Anterior cingulate cortex (tissue), 58 donors: ENCODE data around the gene IGF1R.

ENCODE experiments used
- DNase-seq, 58 donors: peaks; one replicate each; lab custom pipeline; 2025; lab: John Stamatoyannopoulos, UW

Gene IGF1R

DNA sequence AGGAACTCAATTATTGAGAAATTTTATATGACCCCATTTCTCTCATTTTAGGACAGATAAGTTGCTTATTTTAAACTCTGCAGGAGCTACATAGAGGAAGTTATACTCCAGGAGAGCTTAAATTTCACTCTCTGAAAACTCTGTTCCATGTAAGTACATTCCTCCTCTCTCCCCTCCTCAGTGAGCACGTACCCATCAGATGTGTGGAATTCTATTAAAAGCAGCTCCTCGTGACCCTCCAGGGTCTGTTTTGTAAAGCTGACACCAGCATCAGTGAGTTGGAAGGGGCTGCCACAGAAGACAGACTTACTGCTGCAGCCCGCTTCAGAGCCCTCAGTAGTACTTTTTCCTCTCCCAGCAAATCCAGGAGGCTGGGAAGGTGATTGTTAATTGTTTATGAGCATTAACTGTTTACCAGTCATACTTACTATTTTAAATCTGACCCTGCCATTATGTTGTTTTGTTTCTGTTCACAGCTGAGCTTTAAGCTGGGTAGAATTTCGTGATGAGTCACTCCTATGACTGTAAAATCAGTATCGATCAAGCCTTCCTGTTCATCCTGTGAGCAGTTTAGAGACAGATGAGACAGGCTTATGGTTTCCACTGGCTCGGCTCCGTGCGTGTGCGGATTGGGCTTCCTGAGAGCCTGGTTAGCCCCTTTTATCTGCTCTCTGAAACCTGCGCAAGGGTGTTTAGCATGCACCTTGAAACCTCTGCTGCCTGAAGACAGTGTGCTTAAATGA lies 20.4 kb downstream of the IGF1R start:
- DNase-seq, result no peak

- no peak for DNase-seq
Measured at GRCh38 chr15:98669638-98670037, 21.3 kb downstream of the IGF1R start.

GRCh38 chr15:98671060-98672008 lies 23.0 kb downstream of the IGF1R start:
- DNase-seq, result no peak

DNA sequence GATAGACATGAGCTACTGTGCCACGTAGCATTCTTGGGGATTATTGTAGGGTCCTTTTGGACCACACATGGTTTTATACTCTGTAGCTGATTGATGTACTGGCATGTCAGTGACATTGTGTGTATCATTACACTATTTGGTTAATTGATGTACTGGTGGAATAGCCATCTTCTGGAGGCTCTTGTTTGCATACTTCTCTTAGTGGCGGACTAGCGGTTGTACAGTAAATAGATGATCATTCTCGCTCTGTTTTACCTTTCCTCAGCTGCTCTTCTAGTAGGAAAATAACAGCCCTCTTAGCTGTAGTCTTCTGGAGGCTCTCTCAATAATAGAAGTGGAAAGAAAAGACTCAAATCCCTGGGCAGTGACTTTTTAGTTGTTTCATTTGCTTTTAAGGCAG lies 24.8 kb downstream of the IGF1R start:
- no peak for DNase-seq

DNA sequence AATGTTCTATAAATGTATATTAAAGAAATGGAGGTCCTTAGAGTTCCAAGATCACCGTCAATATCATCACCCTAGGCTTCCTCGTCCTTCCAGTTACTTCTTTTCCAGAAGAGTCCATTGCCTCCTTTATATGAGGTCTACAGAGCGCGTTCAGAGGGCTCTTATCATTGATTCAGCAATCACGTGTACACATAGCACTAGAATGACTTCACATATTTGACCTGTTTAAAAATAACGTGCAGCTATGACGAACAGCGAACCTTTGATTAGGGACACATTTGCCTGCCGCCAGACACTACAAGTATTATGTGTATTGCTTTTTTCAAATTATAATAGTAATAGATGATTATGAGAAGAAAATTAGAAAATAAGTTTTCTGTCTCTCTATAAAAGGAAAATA lies 26.0 kb downstream of the IGF1R start:
- no peak for DNase-seq

GRCh38 chr15:98676586-98677270 lies 28.4 kb downstream of the IGF1R start:
- DNase-seq, result no peak

DNA sequence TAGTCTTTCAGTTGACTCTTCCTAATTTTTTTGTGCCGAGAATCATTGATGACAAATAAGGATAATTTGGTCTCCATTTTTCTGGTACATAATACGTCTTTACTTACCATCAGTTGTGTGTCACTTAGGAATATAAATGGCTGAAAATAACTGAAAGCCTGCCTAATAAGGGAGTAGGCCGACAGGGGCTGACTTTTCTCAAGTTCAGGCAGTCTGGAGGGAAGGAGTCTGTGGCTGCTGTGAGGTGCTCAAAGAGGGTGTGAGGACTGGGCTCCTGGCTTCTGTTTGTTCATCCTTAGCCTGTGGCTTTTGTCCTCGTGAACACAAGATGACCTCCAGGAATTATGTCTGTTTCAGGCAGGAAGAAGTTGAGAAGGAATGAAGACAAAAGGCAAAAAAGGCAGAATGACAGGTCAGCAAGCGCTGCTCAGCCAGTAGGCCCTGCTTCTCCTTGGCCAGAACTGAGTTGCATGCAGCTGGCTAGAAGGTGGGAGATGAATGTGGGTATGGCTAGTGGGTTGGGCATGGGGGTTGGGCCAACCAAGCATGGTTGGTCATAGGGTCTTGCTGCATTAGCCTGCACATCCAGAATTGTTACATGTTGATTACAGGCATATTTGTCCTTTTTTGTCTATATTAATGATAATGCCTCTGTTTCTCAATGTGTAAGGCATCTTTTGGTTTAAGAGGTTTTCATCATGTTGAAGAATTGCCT lies 29.2 kb downstream of the IGF1R start:
- DNase-seq, result no peak

- no peak for DNase-seq
Measured at GRCh38 chr15:98678484-98678883, 30.1 kb downstream of the IGF1R start.

- DNase-seq, result peak in 1 of 58 donors; percentile 12
Measured at GRCh38 chr15:98681061-98681460, 32.7 kb downstream of the IGF1R start.

GRCh38 chr15:98682992-98683701 lies 34.8 kb downstream of the IGF1R start:
- DNase-seq, result peak in 1 of 58 donors; percentile 59

DNA sequence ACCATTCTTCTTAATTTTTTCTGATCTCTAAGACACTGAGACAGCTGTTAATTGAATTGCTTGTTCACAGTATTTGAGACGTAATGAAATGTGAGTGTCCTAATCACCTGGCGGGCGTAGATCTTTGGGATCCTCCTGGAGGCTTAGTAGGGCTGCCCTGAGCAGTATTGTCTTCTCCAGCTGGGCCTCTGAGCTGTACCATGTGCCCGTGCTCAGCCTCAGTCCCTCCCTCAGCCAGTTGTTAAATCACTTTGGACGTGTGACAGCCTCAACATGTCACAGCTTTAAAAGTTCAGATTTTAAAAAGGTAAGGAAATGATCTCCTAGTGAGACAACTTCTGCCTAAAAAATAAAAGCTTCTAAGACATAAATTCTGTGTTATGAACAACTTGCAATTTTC lies 35.5 kb downstream of the IGF1R start:
- no peak for DNase-seq

- no peak for DNase-seq
Measured at GRCh38 chr15:98684436-98684835, 36.1 kb downstream of the IGF1R start.

- DNase-seq, result no peak
Measured at GRCh38 chr15:98684995-98685525, 36.7 kb downstream of the IGF1R start.

DNA sequence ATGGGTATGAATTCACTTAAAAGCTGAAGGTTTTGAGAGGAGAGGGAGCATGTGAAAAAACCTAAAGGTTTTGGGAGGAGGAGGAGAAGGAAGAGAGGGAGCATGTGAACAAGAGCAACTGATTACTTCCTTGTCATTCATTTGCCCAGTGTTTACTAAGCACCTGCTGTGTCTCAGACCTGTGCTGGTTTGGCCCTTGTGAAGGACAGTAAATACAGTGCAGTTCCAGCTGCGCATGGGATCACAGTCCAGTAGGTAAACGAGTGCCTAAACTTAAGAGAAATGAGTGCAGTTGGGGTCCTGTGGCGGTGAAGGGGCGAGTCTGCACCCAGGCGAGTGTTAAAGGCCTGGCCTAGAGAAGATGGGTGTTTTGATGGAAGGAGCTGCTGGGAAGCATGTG lies 38.6 kb downstream of the IGF1R start:
- DNase-seq, result no peak

DNA sequence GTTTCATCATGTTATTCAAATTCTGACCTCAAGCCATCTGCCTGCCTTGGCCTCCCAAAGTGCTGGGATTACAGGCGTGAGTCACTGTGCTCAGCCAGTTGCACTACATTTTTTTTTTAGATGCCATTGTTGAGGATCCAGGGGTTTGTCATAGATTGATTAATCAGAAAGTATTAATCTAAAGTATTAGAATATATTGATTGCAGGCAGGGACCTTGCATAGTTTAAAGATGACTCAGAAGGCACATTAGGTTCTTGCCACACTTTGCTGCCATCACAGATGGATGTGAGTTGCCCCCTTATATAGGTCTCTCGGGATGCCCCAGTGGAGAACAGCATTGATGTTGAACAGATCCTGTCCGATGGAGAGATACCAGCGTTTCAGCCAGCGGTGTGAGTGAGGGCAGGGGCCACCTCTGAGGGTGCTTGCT lies 41.1 kb downstream of the IGF1R start:
- DNase-seq, result no peak

DNA sequence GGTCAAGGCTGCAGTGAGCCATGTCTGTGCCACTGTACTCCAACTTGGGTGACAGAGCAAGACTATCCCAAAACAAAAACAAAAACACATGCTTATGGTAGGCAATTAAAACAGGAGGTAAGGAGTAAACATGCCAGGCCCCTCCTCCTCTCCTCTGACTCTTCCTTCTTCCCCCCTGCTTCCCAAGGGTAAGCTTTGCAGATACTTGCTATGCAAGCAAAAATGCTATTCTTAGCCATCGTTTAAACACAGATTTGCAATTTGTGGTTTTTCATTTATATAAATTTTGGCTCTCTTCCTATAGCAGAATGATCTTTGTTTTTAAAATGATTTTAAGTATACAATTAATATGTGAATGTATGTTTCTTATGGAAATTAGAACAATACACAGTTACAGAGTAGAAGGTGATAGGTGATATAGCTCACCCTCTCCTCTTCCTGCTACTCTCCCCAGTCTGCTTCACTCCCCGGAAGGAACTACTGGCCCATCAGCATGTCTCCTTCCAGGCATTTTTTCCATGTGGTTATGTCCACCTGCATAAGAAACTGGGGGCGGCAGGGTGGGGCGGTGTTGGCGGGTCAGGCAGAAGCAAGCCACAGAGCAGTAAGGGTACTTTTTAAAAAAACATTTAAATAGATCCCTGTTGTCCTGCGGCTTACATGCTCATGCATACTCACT lies 42.1 kb downstream of the IGF1R start:
- DNase-seq, result no peak

GRCh38 chr15:98692213-98692612 lies 43.9 kb downstream of the IGF1R start:
- no peak for DNase-seq

DNA sequence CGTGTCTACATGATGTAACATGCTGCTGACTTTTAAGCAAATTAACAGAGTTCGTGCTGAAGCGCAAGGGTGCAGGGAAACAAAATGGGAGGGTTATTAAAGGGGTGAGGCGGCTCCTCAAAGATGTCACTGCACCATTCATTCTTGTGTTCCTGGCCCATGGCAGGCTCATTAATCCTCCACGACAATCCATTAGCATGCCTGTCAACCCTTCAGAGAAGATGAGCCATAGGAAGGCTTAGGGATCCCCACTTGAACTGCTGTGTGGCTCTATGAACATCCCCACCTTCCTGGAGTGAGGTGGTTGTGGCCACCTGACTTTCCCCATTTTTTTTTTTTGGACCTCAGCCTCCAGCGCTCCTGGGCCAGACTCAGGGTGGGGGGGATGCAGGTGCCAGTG lies 45.8 kb downstream of the IGF1R start:
- DNase-seq, result no peak

DNA sequence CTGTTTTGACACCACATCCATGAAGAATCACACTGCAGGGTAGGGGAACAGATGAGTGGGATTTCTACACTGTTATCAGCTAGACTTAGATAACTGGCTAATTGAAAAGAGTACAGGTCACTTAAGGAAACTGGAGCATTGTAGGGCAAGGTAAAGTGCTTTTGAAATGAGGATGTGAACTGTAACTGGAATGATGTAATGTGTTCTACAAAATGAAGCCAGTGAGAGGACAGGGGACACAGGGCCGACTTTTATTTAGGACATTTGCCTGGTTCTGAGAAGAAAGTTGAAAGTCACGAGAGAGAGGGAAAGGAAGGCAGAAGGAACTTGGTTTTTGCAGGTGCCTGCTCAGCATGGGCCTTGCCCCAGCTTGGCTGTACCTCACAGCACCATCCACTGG lies 50.5 kb downstream of the IGF1R start:
- no peak for DNase-seq
